ENCODE measurements around the gene PIBF1. TPM values are rescaled to one million over a fixed set of nuclear protein-coding genes. Genes with fewer than 3 reads are reported as not detected.

PIBF1 gene
- total RNA-seq, 1 experiment from 2014 or later: 12.5 TPM

DNA sequence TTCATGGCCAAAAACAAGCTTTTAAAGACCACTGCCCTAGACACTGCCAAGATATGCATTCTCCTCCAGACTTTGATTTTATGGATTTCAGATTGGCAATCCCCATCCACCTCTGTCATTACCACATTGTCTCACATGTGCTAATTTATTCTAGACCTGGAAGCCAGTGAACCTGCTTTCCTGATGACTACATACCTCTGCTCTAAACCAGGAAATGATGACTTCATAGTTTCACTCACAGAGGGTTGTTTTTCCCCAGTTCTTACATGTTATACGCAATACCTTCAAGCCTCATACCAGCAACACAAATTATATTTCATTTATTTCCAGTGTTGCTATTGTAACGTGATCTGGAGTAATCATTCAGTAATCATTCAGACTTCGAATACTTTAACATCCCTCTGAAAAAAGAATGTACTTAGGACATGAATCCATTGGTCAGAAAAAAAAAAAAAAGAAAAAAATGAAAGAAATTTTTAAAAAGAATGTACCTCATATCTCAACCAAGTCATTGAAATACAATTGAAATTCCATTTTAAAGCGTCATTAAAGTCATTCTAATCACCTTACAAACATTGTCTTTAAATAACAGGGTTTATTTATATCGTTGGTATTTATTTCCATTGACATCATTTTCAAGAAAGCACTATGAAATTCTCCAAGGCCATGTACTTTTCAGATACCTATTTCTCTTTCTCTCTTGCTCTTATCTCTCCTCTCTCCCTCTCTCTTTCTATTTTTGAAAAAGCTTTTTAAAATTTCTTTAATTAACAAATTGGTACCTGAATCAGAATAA, 243.5 kb downstream of the PIBF1 start:
- CTCF ChIA-PET: no interaction called here
- no peak for DNase-seq
- Mint-ChIP-seq H3K4me1 (ENCODE audit: low read depth, unreplicated experiment) (no peaks in the 10 kb centered on the region), H3K27me3 (ENCODE audit: unreplicated experiment) (no peaks in the 10 kb centered on the region), H3K36me3 (ENCODE audit: insufficient read depth, unreplicated experiment) (no peaks in the 10 kb centered on the region), H3K27ac (ENCODE audit: unreplicated experiment) (peak overlapping the region; percentile 52), H3K4me3 (ENCODE audit: low read depth, unreplicated experiment) (no peak overlapping the region), H3K9me3 (ENCODE audit: low read depth, unreplicated experiment) (no peaks in the 10 kb centered on the region)
- TF ChIP-seq, protein P1, sequence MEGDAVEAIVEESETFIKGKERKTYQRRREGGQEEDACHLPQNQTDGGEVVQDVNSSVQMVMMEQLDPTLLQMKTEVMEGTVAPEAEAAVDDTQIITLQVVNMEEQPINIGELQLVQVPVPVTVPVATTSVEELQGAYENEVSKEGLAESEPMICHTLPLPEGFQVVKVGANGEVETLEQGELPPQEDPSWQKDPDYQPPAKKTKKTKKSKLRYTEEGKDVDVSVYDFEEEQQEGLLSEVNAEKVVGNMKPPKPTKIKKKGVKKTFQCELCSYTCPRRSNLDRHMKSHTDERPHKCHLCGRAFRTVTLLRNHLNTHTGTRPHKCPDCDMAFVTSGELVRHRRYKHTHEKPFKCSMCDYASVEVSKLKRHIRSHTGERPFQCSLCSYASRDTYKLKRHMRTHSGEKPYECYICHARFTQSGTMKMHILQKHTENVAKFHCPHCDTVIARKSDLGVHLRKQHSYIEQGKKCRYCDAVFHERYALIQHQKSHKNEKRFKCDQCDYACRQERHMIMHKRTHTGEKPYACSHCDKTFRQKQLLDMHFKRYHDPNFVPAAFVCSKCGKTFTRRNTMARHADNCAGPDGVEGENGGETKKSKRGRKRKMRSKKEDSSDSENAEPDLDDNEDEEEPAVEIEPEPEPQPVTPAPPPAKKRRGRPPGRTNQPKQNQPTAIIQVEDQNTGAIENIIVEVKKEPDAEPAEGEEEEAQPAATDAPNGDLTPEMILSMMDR (IDR thresholded peaks at IDR 0.05; ENCODE audit: unreplicated experiment): no peak
- BruUV-seq (replicated peaks): no TSS peak
- intact Hi-C loops (cut with micrococcal nuclease; ENCODE audit: unreplicated experiment): no loop called here

DNA sequence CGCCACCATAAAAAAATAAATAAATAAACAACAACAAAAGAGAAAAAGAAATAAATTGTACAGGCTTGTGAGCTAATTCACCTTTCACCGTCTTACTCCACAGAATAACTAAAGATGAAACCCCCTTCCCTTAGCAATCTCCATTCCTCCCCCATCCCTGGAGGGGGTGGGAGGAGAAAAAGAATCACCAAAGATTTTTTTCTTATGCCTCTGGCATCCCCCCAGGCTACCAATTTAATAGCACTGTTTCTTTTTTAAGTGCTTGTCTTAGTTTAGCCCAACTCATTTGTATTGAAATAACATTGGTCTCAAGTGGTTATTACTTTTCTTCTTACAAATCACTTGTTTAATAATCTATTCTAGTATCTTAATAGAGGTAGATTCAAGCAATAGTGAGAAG, 253.0 kb downstream of the PIBF1 start:
- Mint-ChIP-seq H3K4me3 (ENCODE audit: low read depth, unreplicated experiment) (no peak overlapping the region), H3K36me3 (ENCODE audit: insufficient read depth, unreplicated experiment) (no peaks in the 10 kb centered on the region), H3K4me1 (ENCODE audit: low read depth, unreplicated experiment) (no peaks in the 10 kb centered on the region), H3K27me3 (ENCODE audit: unreplicated experiment) (no peaks in the 10 kb centered on the region), H3K27ac (ENCODE audit: unreplicated experiment) (no peak overlapping the region), H3K9me3 (ENCODE audit: low read depth, unreplicated experiment) (no peaks in the 10 kb centered on the region)
- intact Hi-C loops (cut with micrococcal nuclease; ENCODE audit: unreplicated experiment): no loop called here
- TF ChIP-seq, protein P1 (IDR thresholded peaks at IDR 0.05; ENCODE audit: unreplicated experiment): no peak
- CTCF ChIA-PET: interaction anchor here (0.5 kb wide), 1 partner anchor 309 kb away, joined by 3 read pairs; no protein-coding TSS in a partner anchor
- no peak for DNase-seq
- no TSS peak for BruUV-seq (replicated peaks)

- DNase-seq: no peak
- TF ChIP-seq, protein P1 (IDR thresholded peaks at IDR 0.05; ENCODE audit: unreplicated experiment): no peak
- H3K4me3 Mint-ChIP-seq (ENCODE audit: low read depth, unreplicated experiment): no peak overlapping the region
- no peaks in the 10 kb centered on the region for H3K4me1 Mint-ChIP-seq (ENCODE audit: low read depth, unreplicated experiment)
- H3K27me3 Mint-ChIP-seq (ENCODE audit: unreplicated experiment): no peaks in the 10 kb centered on the region
- no peaks in the 10 kb centered on the region for H3K9me3 Mint-ChIP-seq (ENCODE audit: low read depth, unreplicated experiment)
- intact Hi-C loops (cut with micrococcal nuclease; ENCODE audit: unreplicated experiment): no loop called here
- no peak overlapping the region for H3K27ac Mint-ChIP-seq (ENCODE audit: unreplicated experiment)
- no TSS peak for BruUV-seq (replicated peaks)
- H3K36me3 Mint-ChIP-seq (ENCODE audit: insufficient read depth, unreplicated experiment): no peaks in the 10 kb centered on the region
- CTCF ChIA-PET: interaction anchor here (0.5 kb wide), 1 partner anchor 308 kb away, joined by 3 read pairs; no protein-coding TSS in a partner anchor
Measured at GRCh38 chr13:73035660-73036059, 253.7 kb downstream of the PIBF1 start.

DNA sequence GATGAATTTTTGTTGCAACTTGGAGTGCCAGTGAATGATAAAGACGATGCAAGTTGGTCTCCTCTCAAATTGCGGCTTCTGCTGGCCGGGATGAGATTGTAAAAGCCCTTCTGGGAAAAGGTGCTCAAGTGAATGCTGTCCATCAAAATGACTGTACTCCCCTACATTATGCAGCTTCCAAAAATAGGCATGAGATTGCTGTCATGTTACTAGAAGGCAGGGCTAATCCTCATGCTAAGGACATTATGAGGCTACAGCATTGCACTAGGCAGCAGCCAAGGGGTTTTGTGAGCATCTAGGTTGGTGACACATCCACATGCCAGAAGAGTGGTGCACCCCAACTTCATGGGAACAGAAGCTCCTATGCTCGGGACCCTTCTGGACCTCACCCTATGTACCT, 254.6 kb downstream of the PIBF1 start:
- H3K36me3 Mint-ChIP-seq (ENCODE audit: insufficient read depth, unreplicated experiment): no peaks in the 10 kb centered on the region
- BruUV-seq (replicated peaks): no TSS peak

More for the DNA sequence above, 254.6 kb downstream of the PIBF1 start:
- no peaks in the 10 kb centered on the region for H3K4me1 Mint-ChIP-seq (ENCODE audit: low read depth, unreplicated experiment)
- no peak overlapping the region for H3K4me3 Mint-ChIP-seq (ENCODE audit: low read depth, unreplicated experiment)
- H3K9me3 Mint-ChIP-seq (ENCODE audit: low read depth, unreplicated experiment): no peaks in the 10 kb centered on the region
- intact Hi-C loops (cut with micrococcal nuclease; ENCODE audit: unreplicated experiment): no loop called here
- DNase-seq: no peak
- H3K27ac Mint-ChIP-seq (ENCODE audit: unreplicated experiment): no peak overlapping the region
- TF ChIP-seq, protein P1 (IDR thresholded peaks at IDR 0.05; ENCODE audit: unreplicated experiment): no peak
- H3K27me3 Mint-ChIP-seq (ENCODE audit: unreplicated experiment): no peaks in the 10 kb centered on the region
- CTCF ChIA-PET: no interaction called here

All from Calu3 (cell line).